Measurements from ENCODE around the gene SPOCK3. TPM values are rescaled to one million over a fixed set of nuclear protein-coding genes. Genes with fewer than 3 reads are reported as not detected.
A peak's percentile ranks its signal among the peaks of the same experiment; 100 is the strongest.

SPOCK3 gene
- total RNA-seq (2021), result 0.24 to 0.27 TPM (median 0.27 TPM) in 3 replicates
- percentile 8 among the genes with signal in this experiment for Bru-seq, nascent RNA
- long read RNA-seq, experiment 1, partial matches to known transcripts, result 0 of 5 reads
- long read RNA-seq, experiment 1, other reads (novel, unspliced or antisense), result 5 of 5 reads
- long read RNA-seq, experiment 2, result 0 reads
- long read RNA-seq, experiment 3, result 0 reads

DNA sequence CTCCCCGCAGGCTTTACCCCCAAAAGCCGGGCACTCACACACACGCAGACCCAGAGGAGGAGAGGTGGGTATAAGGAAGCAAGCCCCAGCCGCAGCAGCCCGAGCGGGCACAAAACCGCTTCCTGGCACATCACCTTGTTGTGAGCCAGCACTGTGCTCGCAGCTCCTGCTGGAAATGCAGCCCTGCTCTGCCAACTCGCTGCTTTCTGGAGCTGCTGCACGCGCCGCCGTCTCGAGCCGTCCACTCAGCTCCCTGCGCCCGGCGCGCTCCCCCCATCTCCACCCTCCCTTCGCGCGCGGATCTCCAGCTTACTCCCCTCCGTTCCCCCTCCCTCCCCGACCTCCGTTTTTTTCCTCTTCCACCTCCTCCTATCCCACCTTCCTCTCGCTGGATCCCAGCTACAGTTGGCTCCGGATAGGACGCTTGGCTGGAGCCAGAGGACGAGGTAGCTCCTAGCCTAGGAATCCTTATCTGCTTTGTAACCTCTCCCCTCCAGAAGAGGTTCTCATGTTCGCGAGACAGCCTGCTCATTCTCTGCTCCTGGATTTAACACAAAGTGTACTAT lies at the start of gene SPOCK3:
TSS of gene SPOCK3 (minus strand) at position 179 of the 566 bp plus-strand sequence.
- peak; percentile 84 for ATAC-seq
- Mint-ChIP-seq H3K27me3 (ENCODE audit: low read depth) (peaks cover 44% of the 10 kb centered on the region), H3K9me3 (no peaks in the 10 kb centered on the region), H3K27ac (no peak within 1 kb of the TSS), H3K4me1 (peaks cover 12% of the 10 kb centered on the region; the same call in 1 of the 2 replicates), H3K4me3 (peak within 1 kb of the TSS; percentile 95), H3K36me3 (no peaks in the 10 kb centered on the region)
- CTCF ChIA-PET, result interaction anchor here (1.2 kb wide), 1 partner anchor 57 kb away, joined by 4 read pairs; no protein-coding TSS in a partner anchor
- DNase-seq (ENCODE audit: low spot score), result peak; percentile 57
- TF ChIP-seq MXD4 (CRISPR knock-in tag; IDR thresholded peaks at IDR 0.05; ENCODE audit: borderline replicate concordance), result no peak
- TF ChIP-seq FOXP1 (CRISPR knock-in tag; IDR thresholded peaks at IDR 0.05; ENCODE audit: borderline replicate concordance), result peak; percentile 42; the same call in 1 of the 2 replicates
- peak; percentile 37; the same call in 1 of the 2 replicates for TF ChIP-seq FOXK1 (CRISPR knock-in tag; IDR thresholded peaks at IDR 0.05)
- TF ChIP-seq, protein P1, sequence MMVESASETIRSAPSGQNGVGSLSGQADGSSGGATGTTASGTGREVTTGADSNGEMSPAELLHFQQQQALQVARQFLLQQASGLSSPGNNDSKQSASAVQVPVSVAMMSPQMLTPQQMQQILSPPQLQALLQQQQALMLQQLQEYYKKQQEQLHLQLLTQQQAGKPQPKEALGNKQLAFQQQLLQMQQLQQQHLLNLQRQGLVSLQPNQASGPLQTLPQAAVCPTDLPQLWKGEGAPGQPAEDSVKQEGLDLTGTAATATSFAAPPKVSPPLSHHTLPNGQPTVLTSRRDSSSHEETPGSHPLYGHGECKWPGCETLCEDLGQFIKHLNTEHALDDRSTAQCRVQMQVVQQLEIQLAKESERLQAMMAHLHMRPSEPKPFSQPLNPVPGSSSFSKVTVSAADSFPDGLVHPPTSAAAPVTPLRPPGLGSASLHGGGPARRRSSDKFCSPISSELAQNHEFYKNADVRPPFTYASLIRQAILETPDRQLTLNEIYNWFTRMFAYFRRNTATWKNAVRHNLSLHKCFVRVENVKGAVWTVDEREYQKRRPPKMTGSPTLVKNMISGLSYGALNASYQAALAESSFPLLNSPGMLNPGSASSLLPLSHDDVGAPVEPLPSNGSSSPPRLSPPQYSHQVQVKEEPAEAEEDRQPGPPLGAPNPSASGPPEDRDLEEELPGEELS (CRISPR knock-in tag; IDR thresholded peaks at IDR 0.05), result peak; percentile 48; the same call in 1 of the 2 replicates
- no peak for TF ChIP-seq GABPB1 (CRISPR knock-in tag; IDR thresholded peaks at IDR 0.05)
- TF ChIP-seq, protein P2, sequence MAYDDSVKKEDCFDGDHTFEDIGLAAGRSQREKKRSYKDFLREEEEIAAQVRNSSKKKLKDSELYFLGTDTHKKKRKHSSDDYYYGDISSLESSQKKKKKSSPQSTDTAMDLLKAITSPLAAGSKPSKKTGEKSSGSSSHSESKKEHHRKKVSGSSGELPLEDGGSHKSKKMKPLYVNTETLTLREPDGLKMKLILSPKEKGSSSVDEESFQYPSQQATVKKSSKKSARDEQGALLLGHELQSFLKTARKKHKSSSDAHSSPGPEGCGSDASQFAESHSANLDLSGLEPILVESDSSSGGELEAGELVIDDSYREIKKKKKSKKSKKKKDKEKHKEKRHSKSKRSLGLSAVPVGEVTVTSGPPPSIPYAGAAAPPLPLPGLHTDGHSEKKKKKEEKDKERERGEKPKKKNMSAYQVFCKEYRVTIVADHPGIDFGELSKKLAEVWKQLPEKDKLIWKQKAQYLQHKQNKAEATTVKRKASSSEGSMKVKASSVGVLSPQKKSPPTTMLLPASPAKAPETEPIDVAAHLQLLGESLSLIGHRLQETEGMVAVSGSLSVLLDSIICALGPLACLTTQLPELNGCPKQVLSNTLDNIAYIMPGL (CRISPR knock-in tag; IDR thresholded peaks at IDR 0.05), result 0 out of 2 replicates have a peak, but pooled peaks have one; percentile 6
- TF ChIP-seq TP53 (CRISPR knock-in tag; IDR thresholded peaks at IDR 0.05), result peak; percentile 41; the same call in 1 of the 2 replicates
- TF ChIP-seq, protein P3, sequence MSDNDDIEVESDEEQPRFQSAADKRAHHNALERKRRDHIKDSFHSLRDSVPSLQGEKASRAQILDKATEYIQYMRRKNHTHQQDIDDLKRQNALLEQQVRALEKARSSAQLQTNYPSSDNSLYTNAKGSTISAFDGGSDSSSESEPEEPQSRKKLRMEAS (CRISPR knock-in tag; IDR thresholded peaks at IDR 0.05), result peak; percentile 33; the same call in 1 of the 2 replicates
- TF ChIP-seq, protein P4, sequence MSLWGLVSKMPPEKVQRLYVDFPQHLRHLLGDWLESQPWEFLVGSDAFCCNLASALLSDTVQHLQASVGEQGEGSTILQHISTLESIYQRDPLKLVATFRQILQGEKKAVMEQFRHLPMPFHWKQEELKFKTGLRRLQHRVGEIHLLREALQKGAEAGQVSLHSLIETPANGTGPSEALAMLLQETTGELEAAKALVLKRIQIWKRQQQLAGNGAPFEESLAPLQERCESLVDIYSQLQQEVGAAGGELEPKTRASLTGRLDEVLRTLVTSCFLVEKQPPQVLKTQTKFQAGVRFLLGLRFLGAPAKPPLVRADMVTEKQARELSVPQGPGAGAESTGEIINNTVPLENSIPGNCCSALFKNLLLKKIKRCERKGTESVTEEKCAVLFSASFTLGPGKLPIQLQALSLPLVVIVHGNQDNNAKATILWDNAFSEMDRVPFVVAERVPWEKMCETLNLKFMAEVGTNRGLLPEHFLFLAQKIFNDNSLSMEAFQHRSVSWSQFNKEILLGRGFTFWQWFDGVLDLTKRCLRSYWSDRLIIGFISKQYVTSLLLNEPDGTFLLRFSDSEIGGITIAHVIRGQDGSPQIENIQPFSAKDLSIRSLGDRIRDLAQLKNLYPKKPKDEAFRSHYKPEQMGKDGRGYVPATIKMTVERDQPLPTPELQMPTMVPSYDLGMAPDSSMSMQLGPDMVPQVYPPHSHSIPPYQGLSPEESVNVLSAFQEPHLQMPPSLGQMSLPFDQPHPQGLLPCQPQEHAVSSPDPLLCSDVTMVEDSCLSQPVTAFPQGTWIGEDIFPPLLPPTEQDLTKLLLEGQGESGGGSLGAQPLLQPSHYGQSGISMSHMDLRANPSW (CRISPR knock-in tag; conservative IDR thresholded peaks at IDR 0.05; ENCODE audit: low read depth), result peak; percentile 52; the same call in 1 of the 2 replicates
- TF ChIP-seq NFE2L1 (CRISPR knock-in tag; IDR thresholded peaks at IDR 0.05), result 0 out of 2 replicates have a peak, but pooled peaks have one; percentile 29
- TF ChIP-seq, protein P5, sequence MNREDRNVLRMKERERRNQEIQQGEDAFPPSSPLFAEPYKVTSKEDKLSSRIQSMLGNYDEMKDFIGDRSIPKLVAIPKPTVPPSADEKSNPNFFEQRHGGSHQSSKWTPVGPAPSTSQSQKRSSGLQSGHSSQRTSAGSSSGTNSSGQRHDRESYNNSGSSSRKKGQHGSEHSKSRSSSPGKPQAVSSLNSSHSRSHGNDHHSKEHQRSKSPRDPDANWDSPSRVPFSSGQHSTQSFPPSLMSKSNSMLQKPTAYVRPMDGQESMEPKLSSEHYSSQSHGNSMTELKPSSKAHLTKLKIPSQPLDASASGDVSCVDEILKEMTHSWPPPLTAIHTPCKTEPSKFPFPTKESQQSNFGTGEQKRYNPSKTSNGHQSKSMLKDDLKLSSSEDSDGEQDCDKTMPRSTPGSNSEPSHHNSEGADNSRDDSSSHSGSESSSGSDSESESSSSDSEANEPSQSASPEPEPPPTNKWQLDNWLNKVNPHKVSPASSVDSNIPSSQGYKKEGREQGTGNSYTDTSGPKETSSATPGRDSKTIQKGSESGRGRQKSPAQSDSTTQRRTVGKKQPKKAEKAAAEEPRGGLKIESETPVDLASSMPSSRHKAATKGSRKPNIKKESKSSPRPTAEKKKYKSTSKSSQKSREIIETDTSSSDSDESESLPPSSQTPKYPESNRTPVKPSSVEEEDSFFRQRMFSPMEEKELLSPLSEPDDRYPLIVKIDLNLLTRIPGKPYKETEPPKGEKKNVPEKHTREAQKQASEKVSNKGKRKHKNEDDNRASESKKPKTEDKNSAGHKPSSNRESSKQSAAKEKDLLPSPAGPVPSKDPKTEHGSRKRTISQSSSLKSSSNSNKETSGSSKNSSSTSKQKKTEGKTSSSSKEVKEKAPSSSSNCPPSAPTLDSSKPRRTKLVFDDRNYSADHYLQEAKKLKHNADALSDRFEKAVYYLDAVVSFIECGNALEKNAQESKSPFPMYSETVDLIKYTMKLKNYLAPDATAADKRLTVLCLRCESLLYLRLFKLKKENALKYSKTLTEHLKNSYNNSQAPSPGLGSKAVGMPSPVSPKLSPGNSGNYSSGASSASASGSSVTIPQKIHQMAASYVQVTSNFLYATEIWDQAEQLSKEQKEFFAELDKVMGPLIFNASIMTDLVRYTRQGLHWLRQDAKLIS (CRISPR knock-in tag; IDR thresholded peaks at IDR 0.05; ENCODE audit: borderline replicate concordance), result peak; percentile 64; the same call in 1 of the 2 replicates
- POLR2A ChIA-PET, result no interaction called here

All from WTC11 (cell line).